Measurements from ENCODE around the gene MBD5.

GRCh38 chr2:148503516-148503915, 482.6 kb downstream of the MBD5 start:
- TF ChIP-seq CTCF (IDR thresholded peaks at IDR 0.05) (no peak), EZH2 (IDR thresholded peaks at IDR 0.05; ENCODE audit: borderline replicate concordance, insufficient read depth, low read depth, low read length, poor library complexity, severe bottlenecking) (no peak)
